Uterus (tissue), 2 donors: ENCODE data around the gene FABP2.
"Not testable (repeated sequence)": the region's sequence is repeated elsewhere in the genome, so short reads cannot be mapped to it uniquely, and the experiment has no call there.

Experiments
- POLR2A ChIP-seq, 2 donors: fragments of 450-650 bp; IDR thresholded peaks; one replicate each; pipeline ENCODE4 v1.6.1; 2016; ENCODE audit warnings: antibody characterized with exemption in 2 of 2, mild to moderate bottlenecking in 1 of 2, moderate library complexity in 1 of 2
- TF ChIP-seq, protein P1 (sequence below), 4 experiments: fragments of 200-600 bp in 2 of 4; fragments of 450-650 bp in 2 of 4; sonication (generic) in 2 of 4; IDR thresholded peaks; one replicate each; pipeline ENCODE4 v1.5.1; 2016 to 2019; ENCODE audit warnings: antibody characterized with exemption in 4 of 4, mild to moderate bottlenecking in 2 of 4, moderate library complexity in 1 of 4

DNA sequence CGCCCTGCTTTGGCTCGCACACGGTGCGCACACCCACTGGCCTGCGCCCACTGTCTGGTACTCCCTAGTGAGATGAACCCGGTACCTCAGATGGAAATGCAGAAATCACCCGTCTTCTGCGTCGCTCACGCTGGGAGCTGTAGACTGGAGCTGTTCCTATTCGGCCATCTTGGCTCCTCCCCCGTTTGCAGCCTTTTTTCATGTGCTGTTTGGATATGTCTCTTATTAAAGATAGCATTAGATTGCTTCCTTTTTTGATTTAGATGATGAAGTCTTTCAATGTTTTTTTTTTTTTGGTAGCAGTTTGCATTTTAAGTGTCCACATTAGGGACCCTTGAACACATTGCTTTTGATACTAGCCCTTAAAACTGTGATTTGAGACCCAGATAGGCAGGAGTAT, 42.0 kb downstream of the FABP2 start:
- TF ChIP-seq, protein P1, sequence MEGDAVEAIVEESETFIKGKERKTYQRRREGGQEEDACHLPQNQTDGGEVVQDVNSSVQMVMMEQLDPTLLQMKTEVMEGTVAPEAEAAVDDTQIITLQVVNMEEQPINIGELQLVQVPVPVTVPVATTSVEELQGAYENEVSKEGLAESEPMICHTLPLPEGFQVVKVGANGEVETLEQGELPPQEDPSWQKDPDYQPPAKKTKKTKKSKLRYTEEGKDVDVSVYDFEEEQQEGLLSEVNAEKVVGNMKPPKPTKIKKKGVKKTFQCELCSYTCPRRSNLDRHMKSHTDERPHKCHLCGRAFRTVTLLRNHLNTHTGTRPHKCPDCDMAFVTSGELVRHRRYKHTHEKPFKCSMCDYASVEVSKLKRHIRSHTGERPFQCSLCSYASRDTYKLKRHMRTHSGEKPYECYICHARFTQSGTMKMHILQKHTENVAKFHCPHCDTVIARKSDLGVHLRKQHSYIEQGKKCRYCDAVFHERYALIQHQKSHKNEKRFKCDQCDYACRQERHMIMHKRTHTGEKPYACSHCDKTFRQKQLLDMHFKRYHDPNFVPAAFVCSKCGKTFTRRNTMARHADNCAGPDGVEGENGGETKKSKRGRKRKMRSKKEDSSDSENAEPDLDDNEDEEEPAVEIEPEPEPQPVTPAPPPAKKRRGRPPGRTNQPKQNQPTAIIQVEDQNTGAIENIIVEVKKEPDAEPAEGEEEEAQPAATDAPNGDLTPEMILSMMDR (IDR thresholded peaks at IDR 0.05): not testable (repeated sequence)
- not testable (repeated sequence) for TF ChIP-seq POLR2A (IDR thresholded peaks at IDR 0.05)
